Hematopoietic multipotent progenitor cell treated with erythropoietin and hydrocortisone succinate and interleukin-3 and kit ligand, for 6 days (in vitro differentiated cells): ENCODE results near the gene DNAAF5.

Experiments
- DNase-seq: peaks from one replicate; pipeline ENCODE4 v3.0.0-alpha.2; 2015

The DNAAF5 gene

GRCh38 chr7:707296-708000, 19.1 kb upstream of the DNAAF5 start:
- DNase-seq: no peak

DNA sequence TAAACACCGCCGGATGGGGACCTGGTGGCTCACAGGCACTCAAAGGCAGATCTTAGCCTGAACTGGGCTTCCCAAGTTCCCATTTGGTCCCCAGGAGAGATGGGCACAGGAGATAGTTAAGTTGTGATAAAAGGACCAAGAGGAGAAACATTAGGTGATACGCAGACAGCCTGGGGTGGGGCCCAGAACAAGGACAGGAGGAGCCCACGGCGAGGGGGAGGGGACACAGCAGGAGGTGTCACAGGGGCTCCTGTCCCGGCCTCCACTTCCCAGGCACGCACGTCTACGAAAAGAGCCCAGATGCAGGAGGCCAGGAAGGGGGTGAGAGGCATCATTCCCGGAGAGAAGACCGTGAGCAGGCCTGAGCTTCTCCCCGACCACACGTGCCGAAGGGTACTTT, 16.3 kb upstream of the DNAAF5 start:
- DNase-seq: no peak

DNA sequence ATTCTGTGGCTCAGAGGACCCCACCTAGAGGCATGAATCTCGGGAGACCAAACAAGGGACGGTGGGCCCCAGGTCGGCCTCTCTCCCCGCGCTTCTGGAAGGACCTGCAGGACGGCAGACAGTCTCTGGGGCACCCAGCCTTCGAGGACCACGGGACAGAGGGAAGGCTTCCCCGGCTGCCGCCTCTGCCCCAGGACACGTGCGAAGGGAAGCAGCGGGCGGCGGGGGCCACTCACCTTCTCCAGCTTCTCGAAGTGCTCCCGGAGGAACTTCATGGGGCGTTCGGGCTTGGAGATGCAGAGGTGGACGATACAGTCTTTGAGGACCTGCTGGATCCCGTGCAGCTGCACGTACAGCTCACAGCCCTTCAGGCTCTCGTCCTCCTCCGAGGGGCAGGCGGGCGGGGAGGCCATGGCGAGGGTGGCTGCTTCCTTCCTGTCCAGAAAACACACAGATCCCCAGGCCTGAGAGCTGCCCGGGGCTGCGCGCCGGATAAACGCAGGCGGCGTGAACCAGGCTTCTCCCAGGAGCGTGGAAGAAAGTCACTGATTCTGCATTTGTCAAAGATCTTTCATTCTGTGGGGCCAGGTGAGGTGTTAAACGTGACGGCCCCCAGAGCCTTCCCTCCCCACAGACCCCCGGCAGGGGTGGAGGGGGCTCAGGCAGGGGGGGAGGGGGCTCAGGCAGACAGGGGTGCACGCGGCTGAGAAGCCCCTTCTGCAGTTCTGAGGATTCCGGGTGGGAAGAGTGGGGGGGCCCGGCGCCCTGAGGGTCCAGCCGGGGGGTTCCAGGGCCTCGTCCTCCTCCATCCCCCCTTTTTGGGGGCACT, 15.2 kb upstream of the DNAAF5 start:
- DNase-seq: no peak

DNA sequence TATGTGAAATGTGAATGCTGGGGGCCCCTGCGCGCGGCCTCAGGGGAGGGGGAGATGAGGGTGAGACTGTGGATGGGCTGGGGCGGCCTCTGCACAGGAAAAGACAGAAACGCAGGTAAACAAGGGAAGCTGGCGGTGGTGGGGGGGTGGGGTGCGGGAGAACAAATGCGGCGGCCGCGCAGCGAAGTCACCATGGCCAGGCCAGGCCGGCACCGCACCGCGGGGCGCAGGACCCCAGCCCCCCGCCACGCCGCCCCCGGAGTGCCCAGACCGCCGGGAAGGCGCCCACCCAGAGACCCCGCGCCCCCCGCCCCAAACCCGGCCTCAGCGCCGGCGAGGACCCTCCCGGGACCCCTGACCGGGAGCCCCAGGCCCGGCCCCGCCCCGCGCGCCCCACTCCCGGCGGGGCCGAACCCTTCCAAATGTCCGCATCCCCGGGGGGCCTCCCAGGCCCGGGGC, 14.5 kb upstream of the DNAAF5 start:
- no peak for DNase-seq

DNA sequence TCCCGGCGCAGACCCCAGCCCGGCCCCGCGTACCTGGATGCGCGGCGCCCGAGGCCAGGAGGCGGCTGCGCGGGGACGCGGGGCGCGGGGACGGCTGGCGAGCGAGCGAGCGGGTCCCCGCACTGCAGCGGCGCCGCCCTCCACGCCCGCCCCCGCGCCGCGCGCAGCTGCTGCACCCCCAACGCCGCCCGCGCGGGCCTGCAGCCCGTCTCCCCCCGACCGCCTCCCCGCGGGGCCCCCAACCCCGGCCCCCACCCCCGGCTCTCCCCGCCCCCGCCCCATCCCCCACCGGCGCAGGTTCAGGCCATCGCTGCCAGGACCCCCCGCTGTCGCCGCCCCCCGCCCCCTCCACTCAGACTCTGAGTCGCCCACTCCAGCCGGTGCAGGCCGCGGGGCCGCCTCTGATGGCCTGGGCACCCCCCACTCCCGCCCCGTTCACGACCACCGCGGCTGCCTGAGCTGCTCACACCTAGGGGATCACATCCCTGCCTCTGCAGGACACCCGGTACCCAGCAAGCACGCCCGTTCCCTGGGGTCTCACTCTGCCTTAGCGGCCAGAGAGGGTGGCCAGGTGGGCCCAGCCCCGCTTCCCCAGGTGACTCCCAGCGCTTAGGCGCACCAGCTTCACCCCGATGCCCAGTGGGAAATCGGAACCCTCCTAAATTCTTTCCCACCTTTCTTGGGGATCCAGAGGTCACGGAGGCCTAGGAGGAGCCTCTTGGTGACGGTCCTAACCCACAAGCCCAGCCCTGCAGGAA, 13.9 kb upstream of the DNAAF5 start:
- peak; percentile 28 for DNase-seq

DNA sequence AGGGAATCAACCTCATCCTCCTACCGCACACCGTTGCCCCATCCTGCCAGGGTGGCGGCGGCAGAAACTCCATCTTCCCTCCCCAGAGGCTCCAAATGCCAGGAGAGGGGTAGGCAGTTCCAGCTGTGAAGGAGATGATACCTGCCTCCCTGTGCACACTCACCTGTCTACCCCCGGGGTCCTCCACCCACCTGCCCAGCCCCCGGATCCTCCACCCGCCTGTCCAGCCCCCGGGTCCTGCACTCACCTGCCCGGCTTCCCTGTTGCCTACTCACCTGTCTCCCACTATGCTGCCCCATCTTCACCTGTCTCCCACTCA, 13.4 kb upstream of the DNAAF5 start:
- no peak for DNase-seq

- DNase-seq: no peak
Measured at GRCh38 chr7:713488-714230, 12.8 kb upstream of the DNAAF5 start.

DNA sequence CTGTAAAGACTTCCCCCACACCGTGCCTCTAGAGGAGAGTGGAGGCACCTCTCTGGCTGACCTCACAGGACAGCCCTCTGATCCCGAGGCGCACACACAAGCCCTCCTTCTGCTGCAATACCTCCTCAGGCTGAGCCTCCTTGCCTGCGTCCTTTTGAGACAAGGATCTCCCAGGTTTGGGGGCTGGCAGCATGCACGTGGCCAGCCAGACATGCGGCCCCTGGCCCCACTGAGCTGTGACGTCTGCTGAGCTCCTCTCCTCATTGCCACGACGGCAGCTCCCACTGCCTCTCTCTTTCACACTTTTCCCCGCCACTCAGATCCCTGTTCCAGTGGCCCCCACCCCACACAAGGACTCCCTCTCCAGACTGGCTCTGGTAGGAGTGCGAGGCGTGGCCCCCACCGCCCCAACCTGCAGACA, 12.2 kb upstream of the DNAAF5 start:
- DNase-seq: no peak

DNA sequence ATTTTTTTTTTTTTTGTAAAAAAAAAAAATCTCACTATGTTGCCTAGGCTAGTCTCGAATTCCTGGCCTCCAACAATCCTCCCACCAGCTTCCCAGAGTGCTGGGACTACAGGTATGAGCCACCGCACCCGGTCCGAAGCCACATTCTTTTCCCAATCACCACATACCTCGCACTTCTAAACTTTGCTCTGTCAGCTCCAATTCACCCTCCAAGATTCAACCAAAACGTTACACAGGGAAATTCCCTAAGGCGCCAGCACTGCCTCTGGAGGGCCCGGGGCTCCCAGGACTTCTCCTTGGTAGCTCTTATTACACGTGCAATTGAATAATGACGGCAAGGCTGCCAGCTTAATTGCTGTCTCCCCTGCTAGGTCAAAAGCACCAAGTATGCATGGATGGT, 10.3 kb upstream of the DNAAF5 start:
- no peak for DNase-seq

DNA sequence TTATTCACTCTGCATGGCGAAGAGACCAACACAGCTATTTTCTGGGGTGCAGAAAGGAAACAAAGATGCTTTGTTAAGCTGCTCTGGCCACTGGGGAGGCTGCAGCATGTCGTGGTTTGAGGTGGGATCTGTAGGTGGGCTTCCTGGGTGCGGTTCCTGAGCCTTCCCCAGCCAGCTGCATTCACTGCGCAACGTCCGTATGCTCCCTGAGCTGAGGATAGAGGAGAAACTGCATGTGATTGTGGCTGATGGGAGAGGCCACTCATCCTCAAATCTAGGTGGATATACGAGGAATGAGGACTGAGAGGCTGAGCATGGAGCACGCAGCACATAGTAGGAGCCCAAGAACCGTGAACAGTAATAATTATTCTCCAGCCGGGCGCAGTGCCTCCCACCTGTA, 9.9 kb upstream of the DNAAF5 start:
- DNase-seq: no peak

DNA sequence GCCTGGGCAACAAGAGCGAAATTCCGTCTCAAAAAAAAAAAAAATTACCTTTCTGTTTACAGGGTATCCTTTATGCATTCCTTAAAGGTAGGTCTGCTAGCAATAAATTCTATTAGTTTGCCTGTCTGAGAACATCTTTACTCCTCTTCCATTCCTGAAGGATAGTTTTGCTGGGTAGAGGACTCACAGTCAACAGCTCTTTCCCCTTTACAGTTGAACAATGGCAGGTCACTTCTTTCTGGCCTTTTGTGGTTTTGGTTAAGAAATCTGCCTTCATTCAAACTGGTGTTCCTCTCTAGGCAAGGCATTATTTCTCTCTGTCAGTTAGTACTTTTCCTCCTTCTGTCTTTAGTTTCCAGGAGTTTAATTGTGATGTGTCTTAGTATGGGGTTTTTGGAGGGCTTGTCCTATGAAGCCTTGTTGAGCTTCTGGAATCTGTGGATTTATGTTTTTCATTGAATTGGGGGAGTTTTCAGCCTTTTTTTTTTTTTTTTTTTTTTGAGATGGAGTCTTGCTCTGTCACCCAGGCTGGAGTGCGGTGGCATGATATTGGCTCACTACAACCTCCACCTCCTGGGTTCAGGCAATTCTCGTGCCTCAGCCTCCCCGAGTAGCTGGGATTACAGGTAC, 4.8 kb upstream of the DNAAF5 start:
- peak; percentile 21 for DNase-seq

DNA sequence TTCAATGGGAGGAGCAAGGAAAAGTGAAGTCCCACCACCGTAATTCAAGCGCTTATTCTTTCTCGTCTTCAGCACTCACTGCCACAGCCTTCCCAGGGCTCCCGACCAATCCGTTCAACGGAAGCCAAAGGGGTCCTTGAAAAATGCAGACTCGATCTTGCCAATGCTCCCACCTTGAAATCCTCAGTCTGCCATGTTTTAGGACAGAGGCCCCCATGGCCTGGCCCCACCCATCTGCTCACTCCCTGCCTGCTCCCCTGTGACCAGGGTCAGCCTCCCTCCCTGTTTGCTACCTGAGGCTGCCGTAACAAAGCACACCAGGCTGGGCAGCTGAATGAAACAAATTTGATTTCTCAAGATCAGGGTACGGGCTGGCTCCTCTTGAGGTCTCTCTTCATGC, 3.0 kb upstream of the DNAAF5 start:
- DNase-seq: no peak

DNA sequence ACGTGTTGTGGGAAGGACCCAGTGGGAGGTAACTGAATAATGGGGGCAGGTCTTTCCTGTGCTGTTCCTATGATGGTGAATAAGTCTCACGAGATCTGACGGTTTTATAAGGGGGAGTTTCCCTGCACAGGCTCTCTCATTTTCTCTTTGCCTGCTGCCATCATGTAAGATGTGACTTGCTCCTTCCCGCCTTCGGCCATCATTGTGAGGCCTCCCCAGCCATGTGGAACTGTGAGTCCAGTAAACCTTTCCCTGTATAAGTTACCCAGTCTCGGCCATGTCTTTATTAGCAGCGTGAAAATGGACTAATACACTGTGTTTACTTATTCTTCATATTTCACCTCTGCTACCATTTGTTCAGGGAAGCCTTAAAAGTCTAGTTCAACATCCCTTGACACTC, 2.2 kb upstream of the DNAAF5 start:
- no peak for DNase-seq

GRCh38 chr7:725223-726005, 1.1 kb upstream of the DNAAF5 start:
- DNase-seq: peak; percentile 92

- DNase-seq: no peak
Measured at GRCh38 chr7:726854-727103, 280 bp downstream of the DNAAF5 start.

GRCh38 chr7:727104-727805, 756 bp downstream of the DNAAF5 start, which contains the start of gene PRKAR1B:
PRKAR1B (minus strand) TSS chr7:727281; CDS start chr7:711505, 15,776 bp downstream.
- DNase-seq: peak; percentile 64

- DNase-seq: no peak
Measured at GRCh38 chr7:727806-728460, 1.4 kb downstream of the DNAAF5 start.

DNA sequence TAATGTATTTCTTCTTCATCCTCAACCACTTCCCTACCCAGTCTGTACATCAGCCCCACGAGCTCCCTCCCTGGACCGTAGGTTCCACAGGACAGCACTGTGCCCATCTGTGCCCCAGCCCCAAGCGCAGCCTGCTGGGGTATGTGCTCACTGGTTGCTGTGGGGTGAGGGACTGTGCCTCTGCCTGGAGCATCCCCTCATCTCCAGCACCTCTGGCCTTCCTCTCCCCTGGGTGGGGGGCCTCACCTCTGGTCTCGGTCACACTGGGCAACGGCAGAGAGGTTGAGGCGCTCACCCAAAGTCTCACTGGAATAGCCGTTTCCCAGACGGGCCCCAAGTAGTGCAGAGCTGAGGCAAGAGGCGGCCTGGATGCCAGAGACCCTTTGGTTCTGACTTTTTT, 2.1 kb downstream of the DNAAF5 start:
- no peak for DNase-seq

DNA sequence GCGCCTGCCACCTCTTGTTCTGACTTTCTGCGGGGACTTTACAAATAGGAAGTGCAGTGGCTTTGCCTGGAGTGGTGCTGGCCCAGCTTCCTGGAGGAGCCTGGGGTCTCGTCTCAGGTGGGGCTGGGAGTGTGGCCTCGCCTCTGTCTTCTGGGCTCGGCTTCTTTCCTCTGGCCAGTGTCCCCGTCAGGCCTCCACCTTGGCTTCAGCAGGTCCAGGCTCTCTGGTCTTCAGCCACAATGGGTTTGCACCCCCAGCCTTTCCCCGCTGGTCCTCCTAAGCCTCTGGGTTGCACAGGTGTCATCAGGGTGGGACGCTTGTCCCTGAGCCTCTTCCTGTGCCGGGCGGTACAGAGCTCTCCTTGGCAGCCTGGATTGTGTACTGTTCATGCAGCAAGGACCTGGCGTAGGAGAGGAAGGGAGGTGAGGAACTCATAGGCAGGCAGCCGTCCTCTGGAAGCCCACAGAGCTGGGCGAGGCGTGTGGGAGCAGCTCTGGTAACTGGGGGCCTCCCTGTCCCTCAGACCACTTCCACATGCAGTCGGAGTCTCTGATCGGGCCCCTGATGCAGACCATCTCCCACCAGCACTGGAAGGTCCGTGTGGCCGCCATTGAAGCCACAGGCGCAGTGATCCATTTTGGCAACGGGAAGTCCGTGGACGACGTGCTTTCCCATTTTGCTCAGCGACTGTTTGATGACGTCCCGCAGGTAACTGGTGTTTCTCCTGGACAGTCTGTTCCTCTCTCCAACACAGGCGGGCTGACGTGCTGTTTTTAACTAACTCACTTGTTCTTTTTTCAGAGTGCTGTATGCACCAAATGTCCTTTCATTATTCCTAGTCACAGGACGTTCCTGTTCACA, 2.9 kb downstream of the DNAAF5 start:
- DNase-seq: no peak
